SKM-1 treated with dmso at 0.1 percent for 144 hours (cell line): ENCODE data around the gene ATP8B3.

Experiments
- DNase-seq: peaks from one replicate; lab custom pipeline; 2025; ENCODE audit not compliant: unreplicated experiment; lab: John Stamatoyannopoulos, UW

The ATP8B3 gene

DNA sequence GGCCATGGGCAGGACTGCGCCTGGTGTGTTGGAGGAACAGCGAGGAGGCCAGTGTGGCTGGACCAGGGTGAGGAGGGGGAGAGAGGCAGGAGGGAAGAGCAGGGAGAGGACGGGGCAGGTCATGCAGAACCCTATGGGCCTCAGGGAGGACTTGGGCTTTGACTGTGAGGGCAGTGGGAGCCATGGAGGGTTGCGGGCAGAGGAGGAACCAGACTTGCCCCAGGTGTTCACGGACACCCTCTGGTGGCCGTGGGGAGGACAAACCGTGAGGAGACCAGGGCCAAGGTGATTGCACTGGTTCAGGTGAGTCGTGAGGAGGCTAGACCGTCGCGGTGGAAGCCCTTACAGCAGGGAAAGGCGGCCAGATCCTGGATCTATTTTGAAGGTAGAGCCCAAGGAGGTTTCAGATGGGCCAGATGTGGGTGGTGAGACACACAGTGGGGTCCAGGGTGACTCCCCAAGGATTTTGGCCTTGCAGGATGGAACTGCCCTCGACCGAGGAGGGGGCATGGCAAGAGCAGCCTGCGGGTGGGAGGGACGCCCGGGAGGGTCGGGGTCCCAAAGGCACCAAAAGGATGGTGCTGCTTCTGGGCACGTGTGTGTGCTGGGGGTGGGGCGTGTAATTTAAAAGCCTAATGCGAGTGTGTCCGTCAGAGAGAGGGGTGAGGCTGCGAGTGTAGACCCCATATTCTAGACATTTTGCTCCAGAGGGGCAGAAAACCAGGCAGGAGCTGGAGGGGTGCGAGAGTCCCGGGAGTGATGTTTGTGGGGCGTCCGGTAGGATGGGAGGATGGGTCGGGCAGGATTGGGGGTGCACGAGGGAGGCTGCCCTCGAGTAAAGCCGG is 39.0 kb upstream of the ATP8B3 start:
- DNase-seq = no peak

DNA sequence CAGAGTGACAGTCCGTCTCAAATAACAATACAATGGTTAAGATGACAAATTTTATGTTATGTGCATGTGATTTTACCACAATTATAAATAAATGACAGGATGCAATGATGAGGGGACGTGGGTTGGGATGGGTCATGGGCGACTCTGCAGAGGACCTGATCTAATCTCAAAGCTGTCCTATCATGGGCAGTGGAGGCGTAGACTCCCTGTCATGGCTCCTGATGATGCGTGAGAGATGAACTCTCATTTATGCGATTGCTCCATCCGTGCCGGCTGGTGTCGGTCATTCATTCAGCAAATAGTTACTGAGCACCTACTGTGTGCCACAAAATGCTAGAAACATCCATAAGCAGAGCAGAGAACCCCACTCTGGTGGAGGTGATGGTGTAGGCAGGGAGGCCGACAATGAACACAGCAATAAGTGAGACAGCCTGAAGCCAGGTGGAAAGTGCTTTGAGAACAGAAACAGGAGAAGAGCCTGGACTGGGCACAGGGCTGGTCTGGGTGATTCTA is 37.9 kb upstream of the ATP8B3 start:
- DNase-seq = no peak

DNA sequence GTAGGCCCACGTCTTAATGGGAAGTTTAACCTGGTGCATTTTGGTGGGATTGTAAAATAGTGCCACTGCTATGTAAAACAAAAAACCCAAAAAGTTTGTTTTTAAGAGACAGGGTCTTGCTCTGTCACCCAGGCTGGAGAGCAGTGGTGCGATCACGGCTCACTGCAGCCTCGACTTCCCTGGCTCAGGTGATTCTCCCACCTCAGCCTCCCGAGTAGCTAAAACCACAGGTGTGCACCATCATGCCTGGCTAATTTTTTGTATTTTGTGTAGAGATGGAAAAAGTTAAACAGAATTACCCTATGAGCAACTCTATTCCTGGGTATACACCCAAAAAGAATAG is 37.0 kb upstream of the ATP8B3 start:
- DNase-seq = no peak

DNA sequence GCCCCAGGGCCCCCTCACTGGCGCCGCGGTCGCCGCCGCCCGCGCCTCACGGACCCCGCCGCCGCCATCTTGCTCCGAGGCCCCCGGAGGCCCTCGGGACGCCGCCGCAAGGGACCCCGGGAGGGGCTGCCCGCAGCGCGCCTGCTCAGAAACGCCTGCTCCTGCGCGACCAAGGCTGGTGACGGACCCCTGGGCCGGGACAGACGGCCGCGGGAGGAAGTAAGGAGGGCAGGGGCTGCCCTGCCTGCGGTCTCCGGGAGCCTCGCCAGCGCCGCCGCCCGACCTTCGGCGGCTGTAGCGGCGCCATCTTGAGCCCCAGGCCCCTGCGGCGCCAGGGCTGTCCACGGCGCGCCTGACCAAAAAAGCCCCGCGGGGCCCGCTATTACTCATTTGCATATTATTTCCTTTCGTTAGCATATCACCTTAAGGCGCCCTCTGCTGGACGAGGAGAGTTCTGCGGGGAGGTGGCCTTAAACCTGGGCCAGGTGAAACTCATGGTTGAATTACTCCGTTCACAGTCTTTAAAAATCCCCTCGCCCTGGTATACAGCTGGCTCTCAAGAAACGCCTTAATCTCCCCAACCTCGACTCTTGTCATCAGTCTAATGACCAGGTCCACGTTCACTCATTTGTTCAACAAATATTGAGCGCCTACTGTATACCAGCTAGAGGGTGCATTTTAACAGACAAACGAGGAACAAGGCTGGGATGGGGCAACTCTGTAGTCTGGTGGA is 36.5 kb upstream of the ATP8B3 start, which contains the start of gene REXO1:
REXO1 (minus strand) TSS at position 85 of the 733 bp plus-strand sequence. CDS start 125 bp downstream, outside the sequence.
- DNase-seq = peak; percentile 90

DNA sequence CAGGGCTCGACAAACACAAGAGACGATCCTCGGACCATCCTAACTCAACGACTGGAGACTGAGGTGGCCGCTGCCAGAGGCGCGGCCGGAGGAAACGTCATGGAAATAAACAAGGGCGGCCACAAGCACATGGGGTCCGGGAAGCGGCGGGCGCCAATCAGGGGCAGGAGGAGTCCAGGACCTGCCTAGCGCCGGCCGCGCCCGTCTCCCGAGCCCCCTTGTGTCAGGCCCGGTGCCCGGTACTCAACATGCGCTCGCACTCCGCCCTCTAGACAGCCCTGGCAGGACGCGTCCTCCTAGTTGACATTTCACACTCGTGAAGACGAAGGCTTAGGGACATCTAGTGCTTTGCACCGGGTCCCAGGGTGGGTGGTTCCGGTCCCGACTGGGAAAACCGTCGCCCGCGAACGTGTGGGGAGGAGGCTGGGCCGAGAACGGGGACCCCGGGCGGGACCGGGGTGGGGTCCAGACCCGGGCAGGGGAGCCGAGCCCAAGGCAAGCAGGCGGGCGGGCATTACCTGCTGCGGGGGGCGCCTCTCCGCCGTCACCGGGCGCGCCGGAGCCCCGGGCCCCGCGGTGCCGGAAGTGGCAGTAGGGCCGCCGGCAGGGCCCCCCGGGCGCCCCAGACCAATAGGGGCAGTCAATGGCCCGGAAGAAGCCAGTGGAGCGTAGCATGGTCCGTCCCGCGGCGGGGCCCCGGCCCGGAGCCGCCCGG is 35.8 kb upstream of the ATP8B3 start:
- DNase-seq = no peak

GRCh38 chr19:1847348-1847683 is 35.2 kb upstream of the ATP8B3 start:
- DNase-seq = no peak

GRCh38 chr19:1846517-1847204 is 34.6 kb upstream of the ATP8B3 start:
- DNase-seq = no peak

DNA sequence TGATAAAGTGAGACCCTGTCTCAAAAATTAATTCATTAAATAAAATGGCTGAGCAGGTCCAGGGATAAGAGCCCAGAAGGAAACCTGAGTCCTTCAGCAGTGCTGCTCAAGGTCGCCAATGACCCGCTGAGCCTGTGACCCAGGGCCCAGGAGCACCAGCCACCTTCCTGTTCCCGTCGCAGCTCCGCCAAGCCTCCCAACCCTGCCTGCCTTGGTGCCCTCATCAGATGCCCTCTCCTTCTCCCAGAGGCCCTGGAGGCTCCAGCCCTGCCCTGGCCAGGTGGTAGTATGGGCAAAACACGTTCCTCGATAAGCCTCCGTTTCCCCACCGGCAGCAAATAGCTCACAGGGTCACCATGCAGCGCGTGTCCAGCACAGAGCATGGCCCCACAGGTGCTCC is 33.6 kb upstream of the ATP8B3 start:
- DNase-seq = no peak

GRCh38 chr19:1845125-1845515 is 33.0 kb upstream of the ATP8B3 start:
- DNase-seq = no peak

DNA sequence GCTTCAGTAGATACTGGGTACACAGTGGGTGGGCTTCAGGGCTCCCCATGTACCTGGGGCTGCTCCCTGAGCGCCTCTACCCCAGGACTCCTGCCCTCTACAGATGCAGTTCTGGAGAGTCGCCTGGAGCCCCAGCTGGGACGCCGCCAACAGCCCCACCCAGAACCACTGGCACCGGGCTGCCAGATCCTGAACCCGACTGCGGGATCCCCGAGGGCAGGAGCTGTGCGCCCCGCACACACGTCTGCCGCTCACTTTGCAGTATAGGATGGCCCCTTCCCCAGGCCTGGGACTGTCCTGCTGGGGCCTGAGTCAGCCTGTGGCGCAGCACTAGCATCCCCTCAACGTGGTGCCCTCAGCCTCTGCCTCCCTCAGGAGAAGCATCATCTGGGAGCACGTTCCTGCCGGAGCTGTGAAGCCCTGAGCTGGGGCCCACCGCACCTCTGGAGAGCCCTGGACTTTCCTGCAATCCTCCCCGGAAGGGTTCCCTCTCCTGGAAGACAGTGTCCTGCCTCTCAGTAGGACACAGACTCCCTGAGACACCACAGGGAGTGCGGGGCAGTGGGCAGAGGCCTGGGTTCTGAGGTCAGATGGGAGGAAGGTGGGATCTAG is 32.5 kb upstream of the ATP8B3 start:
- DNase-seq = no peak

DNA sequence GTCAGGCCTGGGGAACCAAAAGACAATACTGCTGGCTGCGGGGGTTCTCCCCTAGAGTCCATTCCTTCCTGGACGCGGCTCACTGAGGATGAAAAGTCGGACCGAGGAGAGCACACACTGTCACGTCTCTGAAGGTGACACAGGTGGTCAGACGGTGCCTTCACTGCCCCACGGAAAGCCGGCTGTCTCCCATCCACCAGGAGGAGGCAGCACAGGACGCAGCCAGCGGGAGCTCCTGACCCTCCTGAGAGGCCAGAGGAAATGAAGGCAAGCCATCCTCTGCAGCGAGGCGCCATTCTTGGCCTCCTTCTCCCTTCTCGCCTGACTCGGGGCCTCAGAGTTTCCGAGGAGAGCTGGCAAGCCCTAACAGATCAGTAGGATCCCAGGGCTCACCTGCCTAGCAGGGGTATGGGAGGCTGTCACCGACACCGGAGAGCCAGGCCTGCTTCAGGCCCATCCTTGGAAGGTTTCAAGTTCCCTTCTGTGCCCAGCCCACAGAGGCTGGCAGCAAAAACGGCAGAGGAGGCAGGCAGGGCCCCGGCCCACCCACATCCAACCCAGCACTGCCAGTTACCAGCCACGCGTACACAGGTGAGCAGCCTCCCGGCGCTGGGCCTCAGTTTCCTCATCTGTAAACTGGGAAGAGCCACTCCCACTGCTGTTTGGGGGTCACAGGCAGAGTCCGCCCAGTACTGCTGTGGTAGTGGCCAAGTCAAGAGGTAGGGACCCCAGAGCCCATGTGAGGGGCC is 31.7 kb upstream of the ATP8B3 start:
- DNase-seq = no peak

DNA sequence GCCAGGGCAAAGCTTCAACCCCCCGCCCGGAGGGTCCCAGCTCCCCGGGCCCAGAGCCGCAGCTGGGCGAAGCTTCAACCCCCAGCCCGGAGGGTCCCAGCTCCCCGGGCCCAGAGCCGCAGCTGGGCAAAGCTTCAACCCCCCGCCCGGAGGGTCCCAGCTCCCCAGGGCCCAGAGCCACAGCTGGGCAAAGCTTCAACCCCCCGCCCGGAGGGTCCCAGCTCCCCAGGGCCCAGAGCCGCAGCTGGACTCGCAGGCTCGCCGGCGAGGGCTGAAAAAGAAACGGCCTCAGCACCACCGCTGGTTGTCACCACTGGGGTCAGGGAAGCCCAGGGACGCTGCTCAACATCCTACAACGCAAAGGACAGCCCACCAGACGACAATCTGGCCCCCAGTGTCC is 31.0 kb upstream of the ATP8B3 start:
- DNase-seq = no peak

- no peak for DNase-seq
These were observed 29.3 kb upstream of the ATP8B3 start for GRCh38 chr19:1841209-1841924.

GRCh38 chr19:1840541-1841115 is 28.6 kb upstream of the ATP8B3 start:
- DNase-seq = no peak

GRCh38 chr19:1839658-1840540 is 27.8 kb upstream of the ATP8B3 start:
- DNase-seq = no peak

- no peak for DNase-seq
These were observed 25.6 kb upstream of the ATP8B3 start for GRCh38 chr19:1837625-1838105.

DNA sequence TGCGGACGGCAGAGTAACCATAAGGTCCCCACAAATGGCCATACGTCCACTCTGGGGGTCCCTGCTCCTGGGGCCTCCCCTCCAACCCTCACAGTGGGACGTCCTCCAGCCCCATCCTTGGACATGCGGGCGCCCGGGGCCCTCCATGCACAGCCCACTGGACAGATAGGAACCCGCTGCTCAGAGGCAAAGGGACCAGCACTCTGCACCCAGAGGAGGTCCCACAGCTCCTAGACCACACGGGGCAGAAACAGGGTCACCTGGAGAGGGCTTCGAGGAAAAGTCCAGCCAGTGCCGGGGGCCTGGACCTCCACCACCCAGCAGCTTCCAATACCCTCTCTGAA is 25.1 kb upstream of the ATP8B3 start:
- no peak for DNase-seq
